GM12878 (cell line): ENCODE results near the gene ANXA3. TPM values are rescaled to one million over a fixed set of nuclear protein-coding genes. Genes with fewer than 3 reads are reported as not detected.
A peak's percentile ranks its signal among the peaks of the same experiment; 100 is the strongest.

Experiments used
- ATAC-seq: fragments of 200-7000 bp; cut with Tn5 transposase; 3 replicates; pipeline ENCODE4 v1.9.1; 2020; ENCODE audit warnings: mild to moderate bottlenecking, moderate library complexity
- BruUV-seq: library from RNA; stranded (reverse); fragments of 400-500 nt; replicated peaks from 2 replicates; lab custom pipeline; 2021; lab: Mats Ljungman, UMichigan
- CTCF ChIA-PET: fragments of 300-600 bp; sonication (Branson Sonifier 250); formaldehyde crosslinking; extraction: SDS; loops from one replicate; lab custom pipeline; 2021; ENCODE audit warnings: inconsistent platforms; lab: Yijun Ruan, JAX
- POLR2A ChIA-PET: fragments of 350-600 bp; formaldehyde crosslinking; extraction: SDS; loops from one replicate; lab custom pipeline; 2021; ENCODE audit warnings: inconsistent platforms; lab: Charles Lee
- RAD21 ChIA-PET: fragments of 300-600 bp; sonication (Branson Sonifier 250); formaldehyde crosslinking; loops from one replicate; lab custom pipeline; 2023; ENCODE audit warnings: antibody characterized with exemption; ENCODE audit not compliant: unreplicated experiment; lab: Charles Lee
- SMC1A ChIA-PET: fragments of 300-600 bp; sonication (Branson Sonifier 250); formaldehyde crosslinking; loops from one replicate; lab custom pipeline; 2023; ENCODE audit not compliant: unreplicated experiment, uncharacterized antibody; lab: Charles Lee
- DNase-seq: peaks from one replicate; pipeline ENCODE4 v3.0.0-alpha.2; 2011; ENCODE audit warnings: low read depth, low spot score
- FAIRE-seq: peaks from 3 replicates; lab custom pipeline; 2011; peaks lifted over from hg19 to GRCh38; lab: Jason Lieb, UNC
- H2AFZ ChIP-seq: 2 replicates; pipeline ENCODE4 v1.6.0; 2011; ENCODE audit warnings: low read depth, low read length, control low read depth; ENCODE audit not compliant: control insufficient read depth
- H3K27ac ChIP-seq: 2 replicates; pipeline ENCODE4 v1.5.1; 2011; ENCODE audit warnings: control low read depth; ENCODE audit not compliant: control insufficient read depth, insufficient read depth
- H3K27me3 ChIP-seq, 2 experiments: replicated peaks in 1 of 2; 2 replicates each; pipeline versions ENCODE4 v1.6.0 to v1.6.1; 2011; ENCODE audit warnings: low read length in 1 of 2; ENCODE audit not compliant: control insufficient read depth in 2 of 2, insufficient read depth in 2 of 2
- H3K36me3 ChIP-seq, 2 experiments: 2 replicates each; pipeline ENCODE4 v1.5.1; 2011; ENCODE audit warnings: low read length in 1 of 2; ENCODE audit not compliant: control insufficient read depth in 2 of 2, insufficient read depth in 2 of 2
- H3K4me1 ChIP-seq: 2 replicates; pipeline ENCODE4 v1.6.1; 2011; ENCODE audit warnings: mild to moderate bottlenecking, low read length, moderate library complexity, mixed read lengths; ENCODE audit not compliant: control insufficient read depth, insufficient read depth
- H3K4me2 ChIP-seq: 2 replicates; pipeline ENCODE4 v1.6.0; 2011; ENCODE audit warnings: control low read depth; ENCODE audit not compliant: control insufficient read depth, insufficient read depth
- H3K4me3 ChIP-seq: fragments of 200-600 bp; sonication (generic); 2 replicates; pipeline ENCODE4 v1.5.1; 2016
- H3K79me2 ChIP-seq: 2 replicates; pipeline ENCODE4 v1.6.0; 2011; ENCODE audit warnings: low read length; ENCODE audit not compliant: control insufficient read depth, insufficient read depth
- H3K9ac ChIP-seq: 2 replicates; pipeline ENCODE4 v1.8.0; 2011; ENCODE audit warnings: low read length, control low read depth, mixed read lengths; ENCODE audit not compliant: control insufficient read depth, insufficient read depth
- H3K9me3 ChIP-seq: replicated peaks from 3 replicates; pipeline ENCODE4 v1.5.1; 2011; ENCODE audit warnings: mild to moderate bottlenecking, low read length; ENCODE audit not compliant: control insufficient read depth, insufficient read depth
- H4K20me1 ChIP-seq: 2 replicates; pipeline ENCODE4 v1.6.0; 2011; ENCODE audit not compliant: control insufficient read depth, insufficient read depth
- BHLHE40 ChIP-seq, 2 experiments: fragments of 450-650 bp in 1 of 2; IDR thresholded peaks; 2 replicates each; pipeline ENCODE4 v1.6.1; 2011 to 2017; ENCODE audit warnings: low read depth in 2 of 2, borderline replicate concordance in 1 of 2, improper control_type of control experiment in 1 of 2, low read length in 1 of 2, mild to moderate bottlenecking in 1 of 2
- IKZF1 ChIP-seq: fragments of 450-650 bp; conservative IDR thresholded peaks from 2 replicates; pipeline ENCODE4 v1.6.1; 2017; ENCODE audit warnings: antibody characterized with exemption, mild to moderate bottlenecking
- NBN ChIP-seq: fragments of 450-650 bp; IDR thresholded peaks from 2 replicates; pipeline ENCODE4 v1.6.1; 2016
- RAD51 ChIP-seq: fragments of 450-650 bp; IDR thresholded peaks from 2 replicates; pipeline ENCODE4 v1.6.1; 2016; ENCODE audit warnings: moderate library complexity, mild to moderate bottlenecking, inconsistent platforms
- RELA ChIP-seq: fragments of 450-650 bp; IDR thresholded peaks from 2 replicates; pipeline ENCODE4 v1.8.0; 2014; ENCODE audit warnings: borderline replicate concordance; ENCODE audit not compliant: partially characterized antibody
- WGBS: methylation state at CpG from one replicate; pipeline ENCODE4 v1.1.6; 2016; ENCODE audit warnings: low lambda C conversion rate; ENCODE audit not compliant: insufficient replicate concordance, insufficient coverage; ENCODE audit errors: missing lambda C conversion rate; 5-methylcytosine and 5-hydroxymethylcytosine counted together
- in situ Hi-C: fragments of 300-500 bp; cut with MboI; formaldehyde crosslinking; loops from 9 replicates; pipeline ENCODE4 v1.14.3; 2018; ENCODE audit warnings: mixed read lengths
- intact Hi-C: fragments of 100-400 bp; cut with micrococcal nuclease; formaldehyde crosslinking; loops from one replicate; pipeline ENCODE4 v1.14.2; 2022; ENCODE audit not compliant: unreplicated experiment
- polyA plus RNA-seq, 11 experiments: library from polyadenylated mRNA; depleted of rRNA in 4 of 11; unstranded in 6 of 11; stranded (reverse) in 5 of 11; fragments of >200 nt; fragmentation: Nextera tagmentation in 4 of 11; fragmentation: Illumina TruSeq in 1 of 11; extraction: Ambion mirVana in 4 of 11; extraction: Trizol in 1 of 11; gene quantifications; 1 replicate in 1 of 11; 2 replicates in 10 of 11; pipeline versions ENCODE4 v1.2.1 to v1.2.3, GENCODE V29; 2011 to 2016; ENCODE audit warnings: inconsistent platforms in 2 of 11, missing spikeins in 2 of 11, low read depth in 1 of 11
- total RNA-seq, 4 experiments: library from RNA; depleted of rRNA in 3 of 4; stranded (reverse); fragments of >200 nt in 3 of 4; fragmentation: Illumina TruSeq in 1 of 4; extraction: Trizol in 1 of 4; gene quantifications; 2 replicates each; pipeline versions ENCODE4 v1.2.1 to v1.2.3, GENCODE V29; 2013 to 2021
- TF ChIP-seq, protein P1 (sequence below): IDR thresholded peaks from 2 replicates; pipeline ENCODE4 v1.6.1; 2011; ENCODE audit warnings: low read depth, low read length, improper control_type of control experiment, borderline replicate concordance
- TF ChIP-seq, protein P2 (sequence below): fragments of 150-350 bp; IDR thresholded peaks from 2 replicates; pipeline ENCODE4 v1.6.1; 2016; ENCODE audit warnings: low read depth, low read length

Gene ANXA3
- total and polyA plus RNA-seq, 10 of the 15 experiments (the other 5 are each of a cell fraction or from before 2014, with no cell fraction given), result 0.28 to 14.7 (median 0.91) TPM

- ATAC-seq (peak; percentile 27), FAIRE-seq (no peak), DNase-seq (no peak)
- TF ChIP-seq IKZF1 (0 out of 2 replicates have a peak, but pooled peaks have one; percentile 7), RAD51 (peak; percentile 93), RELA (no peak), BHLHE40 (IDR thresholded peaks at IDR 0.05; ENCODE audit: borderline replicate concordance in 1 of 2, low read depth in 2 of 2, low read length in 1 of 2) (peak; percentile 51 to 65), NBN (0 out of 2 replicates have a peak, but pooled peaks have one; percentile 38)
- TF ChIP-seq, protein P1, sequence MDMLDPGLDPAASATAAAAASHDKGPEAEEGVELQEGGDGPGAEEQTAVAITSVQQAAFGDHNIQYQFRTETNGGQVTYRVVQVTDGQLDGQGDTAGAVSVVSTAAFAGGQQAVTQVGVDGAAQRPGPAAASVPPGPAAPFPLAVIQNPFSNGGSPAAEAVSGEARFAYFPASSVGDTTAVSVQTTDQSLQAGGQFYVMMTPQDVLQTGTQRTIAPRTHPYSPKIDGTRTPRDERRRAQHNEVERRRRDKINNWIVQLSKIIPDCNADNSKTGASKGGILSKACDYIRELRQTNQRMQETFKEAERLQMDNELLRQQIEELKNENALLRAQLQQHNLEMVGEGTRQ, result peak; percentile 52; the same call in 1 of the 2 replicates
- TF ChIP-seq, protein P2, sequence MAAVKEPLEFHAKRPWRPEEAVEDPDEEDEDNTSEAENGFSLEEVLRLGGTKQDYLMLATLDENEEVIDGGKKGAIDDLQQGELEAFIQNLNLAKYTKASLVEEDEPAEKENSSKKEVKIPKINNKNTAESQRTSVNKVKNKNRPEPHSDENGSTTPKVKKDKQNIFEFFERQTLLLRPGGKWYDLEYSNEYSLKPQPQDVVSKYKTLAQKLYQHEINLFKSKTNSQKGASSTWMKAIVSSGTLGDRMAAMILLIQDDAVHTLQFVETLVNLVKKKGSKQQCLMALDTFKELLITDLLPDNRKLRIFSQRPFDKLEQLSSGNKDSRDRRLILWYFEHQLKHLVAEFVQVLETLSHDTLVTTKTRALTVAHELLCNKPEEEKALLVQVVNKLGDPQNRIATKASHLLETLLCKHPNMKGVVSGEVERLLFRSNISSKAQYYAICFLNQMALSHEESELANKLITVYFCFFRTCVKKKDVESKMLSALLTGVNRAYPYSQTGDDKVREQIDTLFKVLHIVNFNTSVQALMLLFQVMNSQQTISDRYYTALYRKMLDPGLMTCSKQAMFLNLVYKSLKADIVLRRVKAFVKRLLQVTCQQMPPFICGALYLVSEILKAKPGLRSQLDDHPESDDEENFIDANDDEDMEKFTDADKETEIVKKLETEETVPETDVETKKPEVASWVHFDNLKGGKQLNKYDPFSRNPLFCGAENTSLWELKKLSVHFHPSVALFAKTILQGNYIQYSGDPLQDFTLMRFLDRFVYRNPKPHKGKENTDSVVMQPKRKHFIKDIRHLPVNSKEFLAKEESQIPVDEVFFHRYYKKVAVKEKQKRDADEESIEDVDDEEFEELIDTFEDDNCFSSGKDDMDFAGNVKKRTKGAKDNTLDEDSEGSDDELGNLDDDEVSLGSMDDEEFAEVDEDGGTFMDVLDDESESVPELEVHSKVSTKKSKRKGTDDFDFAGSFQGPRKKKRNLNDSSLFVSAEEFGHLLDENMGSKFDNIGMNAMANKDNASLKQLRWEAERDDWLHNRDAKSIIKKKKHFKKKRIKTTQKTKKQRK, result no peak
- Histone ChIP-seq H3K79me2 (no peaks in the 10 kb centered on the region), H3K27me3 (no peaks in the 10 kb centered on the region), H3K9me3 (peaks cover 1% of the 10 kb centered on the region; the same call in 2 of the 3 replicates), H3K9ac (no peak overlapping the region), H4K20me1 (no peaks in the 10 kb centered on the region), H3K4me3 (no peak overlapping the region), H3K4me1 (peaks cover 39% of the 10 kb centered on the region), H3K36me3 (no peaks in the 10 kb centered on the region), H2AFZ (no peak overlapping the region; the same call in 1 of the 2 replicates), H3K4me2 (0 out of 2 replicates have a peak overlapping the region, but pooled peaks have one; percentile 21), H3K27ac (no peak overlapping the region)
- POLR2A ChIA-PET, result interaction anchor here (0.7 to 12.7 kb wide), 8 partner anchors 8 to 233 kb away, joined by 3 to 106 read pairs (median 4); no protein-coding TSS in a partner anchor
- no TSS peak for BruUV-seq
- intact Hi-C loops (no loop called here), in situ Hi-C loops (no loop called here)
- 23% methylated on average over 4 of the region's 4 CpGs for WGBS
- CTCF ChIA-PET, result interaction anchor here (0.8 to 12.0 kb wide), 6 partner anchors 8 to 231 kb away, joined by 3 to 119 read pairs (median 21); no protein-coding TSS in a partner anchor
- RAD21 ChIA-PET, result interaction anchor here (0.6 to 17.1 kb wide), 14 partner anchors 8 to 570 kb away, joined by 3 to 265 read pairs (median 4); no protein-coding TSS in a partner anchor
- SMC1A ChIA-PET, result interaction anchor here (0.8 to 17.1 kb wide), 21 partner anchors 8 to 570 kb away, joined by 3 to 379 read pairs (median 5); no protein-coding TSS in a partner anchor
These were observed 78.5 kb downstream of the ANXA3 start for GRCh38 chr4:78629991-78630541.
